AG04450 (cell line): Measurements from ENCODE around the gene COX7C. TPM values are rescaled to one million over a fixed set of nuclear protein-coding genes. Genes with fewer than 3 reads are reported as not detected.
A peak's percentile ranks its signal among the peaks of the same experiment; 100 is the strongest.
"Not testable (repeated sequence)": the region's sequence is repeated elsewhere in the genome, so short reads cannot be mapped to it uniquely, and the experiment has no call there.

Experiments
- CTCF ChIA-PET: fragments of 300-600, 350-600 bp; formaldehyde crosslinking; extraction: SDS; loops from one replicate; lab custom pipeline; 2022; ENCODE audit warnings: antibody characterized with exemption, inconsistent platforms; lab: Charles Lee
- POLR2A ChIA-PET: fragments of 350-600 bp; formaldehyde crosslinking; extraction: SDS; loops from one replicate; lab custom pipeline; 2021; ENCODE audit warnings: antibody characterized with exemption, inconsistent platforms; lab: Yijun Ruan, JAX
- DNase-seq: peaks from one replicate; pipeline ENCODE4 v3.0.0-alpha.2; 2011; ENCODE audit warnings: low read depth, low spot score
- H3K27ac ChIP-seq: one replicate; pipeline ENCODE4 v1.5.1; 2012; ENCODE audit warnings: low read depth, low read length, control low read depth
- H3K27me3 ChIP-seq: one replicate; pipeline ENCODE4 v1.6.0; 2012; ENCODE audit warnings: low read length; ENCODE audit not compliant: control insufficient read depth, insufficient read depth
- H3K4me3 ChIP-seq: 2 replicates; pipeline ENCODE4 v1.5.1; 2011; ENCODE audit warnings: mild to moderate bottlenecking, low read depth, low read length, control low read depth
- H3K9me3 ChIP-seq: 2 replicates; pipeline ENCODE4 v1.5.1; 2012; ENCODE audit warnings: low read length; ENCODE audit not compliant: control insufficient read depth, insufficient read depth
- CTCF ChIP-seq: IDR thresholded peaks from 2 replicates; pipeline ENCODE4 v1.5.1; 2011; ENCODE audit warnings: low read depth, low read length, control low read depth, inconsistent platforms
- polyA minus RNA-seq: library from RNA; depleted of rRNA, polyadenylated mRNA; stranded (reverse); fragments of >200 nt; gene quantifications from 2 replicates; pipeline ENCODE4 v1.2.3, GENCODE V29; 2011; rRNA and poly(A)+ RNA removed
- polyA plus RNA-seq: library from polyadenylated mRNA; depleted of rRNA; stranded (reverse); fragments of >200 nt; gene quantifications from 2 replicates; pipeline ENCODE4 v1.2.3, GENCODE V29; 2011; rRNA removed

Gene COX7C
- polyA plus RNA-seq: 643 and 740 TPM in 2 replicates
- polyA minus RNA-seq: 54.4 and 69.9 TPM in 2 replicates

- TF ChIP-seq CTCF: no peak
- CTCF ChIA-PET: no interaction called here
- Histone ChIP-seq H3K27me3 (no peaks in the 10 kb centered on the region), H3K4me3 (peak within 1 kb of the TSS; percentile 99), H3K27ac (peak within 1 kb of the TSS; percentile 59), H3K9me3 (peaks cover 3% of the 10 kb centered on the region; the same call in 1 of the 2 replicates)
- POLR2A ChIA-PET: no interaction called here
- peak; percentile 88 for DNase-seq
Measured at GRCh38 chr5:86617756-86618576, at the start of gene COX7C. Gene COX7C (plus strand): TSS chr5:86617941. CDS start chr5:86618056, 115 bp downstream.

- CTCF ChIA-PET, H3K9me3 ChIP-seq, POLR2A ChIA-PET, H3K27me3 ChIP-seq, H3K4me3 ChIP-seq, H3K27ac ChIP-seq, DNase-seq: not testable (repeated sequence)
Measured at GRCh38 chr5:86569522-86570426, 48.0 kb upstream of the COX7C start.

GRCh38 chr5:86570427-86571083 lies 47.2 kb upstream of the COX7C start:
- ChIA-PET POLR2A (no interaction called here), CTCF (no interaction called here)
- Histone ChIP-seq H3K9me3 (no peaks in the 10 kb centered on the region; the same call in 1 of the 2 replicates), H3K27me3 (no peaks in the 10 kb centered on the region), H3K4me3 (no peak overlapping the region), H3K27ac (no peak overlapping the region)
- no peak for DNase-seq
- no peak for TF ChIP-seq CTCF

GRCh38 chr5:86571109-86571508 lies 46.6 kb upstream of the COX7C start:
- H3K4me3 ChIP-seq, POLR2A ChIA-PET, CTCF ChIA-PET, H3K9me3 ChIP-seq, H3K27me3 ChIP-seq, DNase-seq, H3K27ac ChIP-seq: not testable (repeated sequence)

GRCh38 chr5:86572825-86573517 lies 44.8 kb upstream of the COX7C start:
- CTCF ChIA-PET: no interaction called here
- H3K27me3 ChIP-seq: no peaks in the 10 kb centered on the region
- no peaks in the 10 kb centered on the region; the same call in 1 of the 2 replicates for H3K9me3 ChIP-seq
- POLR2A ChIA-PET: no interaction called here
- no peak overlapping the region for H3K4me3 ChIP-seq
- no peak for TF ChIP-seq CTCF
- H3K27ac ChIP-seq: no peak overlapping the region
- DNase-seq: no peak
